Keratinocyte (primary cell): Measurements from ENCODE around the gene MAPK1IP1L. TPM values are rescaled to one million over a fixed set of nuclear protein-coding genes. Genes with fewer than 3 reads are reported as not detected.
"Not testable (repeated sequence)": the region's sequence is repeated elsewhere in the genome, so short reads cannot be mapped to it uniquely, and the experiment has no call there.

Experiments
- DNase-seq: peaks from one replicate; pipeline ENCODE4 v3.0.0-alpha.2; 2011; ENCODE audit warnings: low read depth, missing footprints, low spot score
- FAIRE-seq: peaks from 2 replicates; lab custom pipeline; 2011; peaks lifted over from hg19 to GRCh38; lab: Jason Lieb, UNC
- H2AFZ ChIP-seq: 2 replicates; pipeline ENCODE4 v1.6.0; 2012; ENCODE audit warnings: low read length, control low read depth, inconsistent platforms; ENCODE audit not compliant: control insufficient read depth
- H3K27ac ChIP-seq: 2 replicates; pipeline ENCODE4 v1.5.1; 2011; ENCODE audit warnings: low read length; ENCODE audit not compliant: control insufficient read depth, insufficient read depth
- H3K27me3 ChIP-seq: 3 replicates; pipeline ENCODE4 v1.6.0; 2011; ENCODE audit warnings: low read length; ENCODE audit not compliant: control insufficient read depth, insufficient read depth; ENCODE audit errors: extremely low read depth
- H3K36me3 ChIP-seq, 2 experiments: 2 replicates in 1 of 2; 3 replicates in 1 of 2; pipeline ENCODE4 v1.5.1; 2011; ENCODE audit warnings: low read length in 2 of 2, mild to moderate bottlenecking in 1 of 2; ENCODE audit not compliant: control insufficient read depth in 2 of 2, insufficient read depth in 2 of 2; ENCODE audit errors: extremely low read depth in 1 of 2
- H3K4me1 ChIP-seq: 3 replicates; pipeline ENCODE4 v1.5.1; 2011; ENCODE audit warnings: low read length; ENCODE audit not compliant: control insufficient read depth, insufficient read depth; ENCODE audit errors: extremely low read depth
- H3K4me2 ChIP-seq: 3 replicates; pipeline ENCODE4 v1.6.0; 2011; ENCODE audit warnings: low read depth, low read length; ENCODE audit not compliant: control insufficient read depth, insufficient read depth; ENCODE audit errors: extremely low read depth
- H3K4me3 ChIP-seq, 3 experiments: fragments of 200-600 bp in 1 of 3; sonication (generic) in 1 of 3; 2 replicates in 2 of 3; 3 replicates in 1 of 3; pipeline ENCODE4 v1.5.1; 2011 to 2016; ENCODE audit warnings: low read length in 3 of 3, mild to moderate bottlenecking in 3 of 3, control low read depth in 2 of 3, inconsistent platforms in 1 of 3, low read depth in 1 of 3, mixed read lengths in 1 of 3, mixed run types in 1 of 3, moderate library complexity in 1 of 3; ENCODE audit not compliant: control insufficient read depth in 2 of 3, insufficient read depth in 2 of 3; ENCODE audit errors: extremely low read depth in 1 of 3
- H3K79me2 ChIP-seq: 2 replicates; pipeline ENCODE4 v1.6.0; 2012; ENCODE audit warnings: low read length; ENCODE audit not compliant: control insufficient read depth, insufficient read depth
- H3K9ac ChIP-seq: 3 replicates; pipeline ENCODE4 v1.6.0; 2011; ENCODE audit warnings: low read length; ENCODE audit not compliant: control insufficient read depth, insufficient read depth; ENCODE audit errors: extremely low read depth
- H3K9me1 ChIP-seq: 3 replicates; pipeline ENCODE4 v1.6.0; 2011; ENCODE audit warnings: low read length; ENCODE audit not compliant: control insufficient read depth, insufficient read depth; ENCODE audit errors: extremely low read depth
- H3K9me3 ChIP-seq: 2 replicates; pipeline ENCODE4 v1.5.1; 2012; ENCODE audit warnings: low read depth, low read length; ENCODE audit not compliant: control insufficient read depth
- H4K20me1 ChIP-seq: 3 replicates; pipeline ENCODE4 v1.6.0; 2011; ENCODE audit warnings: low read length; ENCODE audit not compliant: control insufficient read depth, insufficient read depth; ENCODE audit errors: extremely low read depth
- CTCF ChIP-seq, 3 experiments: IDR thresholded peaks in 1 of 3; conservative IDR thresholded peaks in 1 of 3; optimal IDR thresholded peaks in 1 of 3; 2 replicates in 2 of 3; 3 replicates in 1 of 3; pipeline versions ENCODE3 to v1.5.1; 2011; ENCODE audit warnings: low read length in 3 of 3, mild to moderate bottlenecking in 3 of 3, moderate library complexity in 2 of 3, control low read depth in 1 of 3, inconsistent platforms in 1 of 3; ENCODE audit not compliant: insufficient read depth in 2 of 3; ENCODE audit errors: extremely low read depth in 1 of 3
- EZH2 ChIP-seq: IDR thresholded peaks from one replicate; pipeline ENCODE4 v1.6.1; 2012; ENCODE audit warnings: inconsistent platforms, mild to moderate bottlenecking, low read length, moderate library complexity
- dilution Hi-C: fragments of 300-500 bp; cut with MboI; formaldehyde crosslinking; loops from one replicate; pipeline ENCODE4 v1.7.0; 2020; ENCODE audit warnings: low sequenced_read_pairs; ENCODE audit not compliant: extremely low pct_ligation_motif_present
- polyA plus RNA-seq, 5 experiments: library from polyadenylated mRNA; depleted of rRNA in 3 of 5; stranded (reverse) in 3 of 5; stranded (forward) in 1 of 5; unstranded in 1 of 5; fragments of >200 nt; gene quantifications; 1 replicate in 1 of 5; 2 replicates in 3 of 5; 3 replicates in 1 of 5; pipeline versions ENCODE4 v1.2.1 to v1.2.3, GENCODE V29; 2011 to 2012; ENCODE audit warnings: missing spikeins in 2 of 5, low read depth in 1 of 5, low replicate concordance in 1 of 5

MAPK1IP1L gene
- polyA plus RNA-seq, 1 donor (not counting 4 experiments of a cell fraction or from before 2014, with no cell fraction given), result 48.5 TPM

DNA sequence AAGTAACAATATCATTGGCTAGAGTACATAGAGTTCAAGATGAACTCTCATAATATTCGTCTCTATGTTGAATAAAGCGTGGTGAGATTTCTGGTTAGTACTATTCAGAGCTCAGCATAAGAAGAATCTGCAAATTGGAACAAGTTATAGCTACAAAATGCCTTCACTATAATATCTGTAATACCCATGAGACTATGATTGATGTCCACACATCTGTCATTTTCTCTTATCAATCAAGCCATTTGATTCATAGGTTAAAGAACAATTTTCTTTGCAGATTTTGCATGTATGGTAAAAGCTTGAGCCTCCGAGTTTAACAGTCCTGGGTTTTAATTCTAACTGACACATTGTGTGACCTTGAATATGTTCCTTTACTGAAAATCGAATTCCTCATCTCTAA is 23.0 kb upstream of the MAPK1IP1L start:
- DNase-seq, result no peak
- Histone ChIP-seq H3K4me2 (peak overlapping the region; percentile 87), H3K9me3 (no peaks in the 10 kb centered on the region), H3K27ac (no peak overlapping the region), H3K9ac (peak overlapping the region; percentile 96), H4K20me1 (no peaks in the 10 kb centered on the region), H3K36me3 (peaks cover 0 to 1% of the 10 kb centered on the region in 2 experiments), H3K27me3 (no peaks in the 10 kb centered on the region), H3K79me2 (peaks cover 78% of the 10 kb centered on the region), H3K4me3 (peak overlapping the region; percentile 81 to 98 (median 86)), H3K4me1 (peaks cover 19% of the 10 kb centered on the region), H3K9me1 (peaks cover 2% of the 10 kb centered on the region), H2AFZ (no peak overlapping the region)
- TF ChIP-seq CTCF (optimal IDR thresholded peaks at IDR 0.05 in 1 of 3, IDR thresholded peaks at IDR 0.05 in 1 of 3, conservative IDR thresholded peaks at IDR 0.05 in 1 of 3; ENCODE audit: extremely low read depth in 1 of 3, insufficient read depth in 2 of 3, low read length in 3 of 3), result no peak
- TF ChIP-seq EZH2, result no peak
- FAIRE-seq, result no peak
- dilution Hi-C loops, result no loop called here

GRCh38 chr14:55031190-55031589 is 20.3 kb upstream of the MAPK1IP1L start:
- FAIRE-seq (no peak), DNase-seq (no peak)
- peak overlapping the region; percentile 7 for H3K9ac ChIP-seq
- TF ChIP-seq EZH2 (no peak), CTCF (optimal IDR thresholded peaks at IDR 0.05 in 1 of 3, IDR thresholded peaks at IDR 0.05 in 1 of 3, conservative IDR thresholded peaks at IDR 0.05 in 1 of 3; ENCODE audit: extremely low read depth in 1 of 3, insufficient read depth in 2 of 3, low read length in 3 of 3) (no peak)
- peaks cover 71% of the 10 kb centered on the region for H3K79me2 ChIP-seq
- H3K4me3 ChIP-seq, result no peak overlapping the region
- H3K4me1 ChIP-seq, result peaks cover 11% of the 10 kb centered on the region
- H3K9me3 ChIP-seq, result no peaks in the 10 kb centered on the region
- no peak overlapping the region for H2AFZ ChIP-seq
- dilution Hi-C loops, result no loop called here
- H3K9me1 ChIP-seq, result peaks cover 2% of the 10 kb centered on the region
- no peak overlapping the region for H3K4me2 ChIP-seq
- no peaks in the 10 kb centered on the region for H3K27me3 ChIP-seq
- peaks cover 1 to 4% of the 10 kb centered on the region in 2 experiments for H3K36me3 ChIP-seq
- peak overlapping the region; percentile 18 for H3K27ac ChIP-seq
- H4K20me1 ChIP-seq, result no peaks in the 10 kb centered on the region

DNA sequence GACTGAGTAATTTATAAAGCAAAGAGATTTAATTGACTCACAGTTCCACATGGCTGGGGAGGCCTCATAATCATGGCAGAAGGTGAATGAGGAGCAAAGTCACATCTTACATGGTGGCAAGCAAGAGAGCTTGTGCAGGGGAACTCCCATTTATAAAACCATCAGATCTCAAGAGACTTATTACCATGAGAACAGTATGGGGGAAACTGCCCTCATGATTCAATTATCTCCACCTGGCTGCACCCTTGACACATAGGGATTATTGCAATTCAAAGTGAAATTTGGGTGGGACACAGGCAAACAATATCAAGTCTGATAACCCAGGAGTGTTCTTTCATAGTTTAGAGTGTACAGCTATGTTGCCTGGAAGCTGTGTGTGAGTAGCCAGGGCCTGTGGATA is 13.5 kb upstream of the MAPK1IP1L start:
- H3K27me3 ChIP-seq, H3K9me3 ChIP-seq, H4K20me1 ChIP-seq, H3K4me2 ChIP-seq, H2AFZ ChIP-seq, DNase-seq, H3K36me3 ChIP-seq, dilution Hi-C loops, H3K9ac ChIP-seq, H3K9me1 ChIP-seq, FAIRE-seq, H3K4me3 ChIP-seq: not testable (repeated sequence)
- peak overlapping the region; percentile 71 for H3K27ac ChIP-seq
- H3K79me2 ChIP-seq, result peaks cover 19% of the 10 kb centered on the region
- peaks cover 12% of the 10 kb centered on the region for H3K4me1 ChIP-seq
